ENCODE measurements around the gene TTC6.

Gene TTC6

GRCh38 chr14:37597538-37597913 is 2.1 kb downstream of the TTC6 start:
- peak; percentile 63 for DNase-seq (ENCODE audit: low spot score)

GRCh38 chr14:37597914-37598746 is 2.7 kb downstream of the TTC6 start:
- no peak for DNase-seq (ENCODE audit: low spot score)

GRCh38 chr14:37598747-37599506 is 3.5 kb downstream of the TTC6 start:
- no peak for DNase-seq (ENCODE audit: low spot score)

- DNase-seq (ENCODE audit: low spot score) = no peak
These were observed 4.3 kb downstream of the TTC6 start for GRCh38 chr14:37599507-37600368.

- DNase-seq (ENCODE audit: low spot score) = no peak
These were observed 5.7 kb downstream of the TTC6 start for GRCh38 chr14:37600880-37601741.

- no peak for DNase-seq (ENCODE audit: low spot score)
These were observed 6.4 kb downstream of the TTC6 start for GRCh38 chr14:37601865-37602264.

GRCh38 chr14:37602605-37603453 is 7.4 kb downstream of the TTC6 start:
- DNase-seq (ENCODE audit: low spot score) = no peak

- DNase-seq (ENCODE audit: low spot score) = no peak
These were observed 8.3 kb downstream of the TTC6 start for GRCh38 chr14:37603688-37604251.

- DNase-seq (ENCODE audit: low spot score) = no peak
These were observed 11.2 kb downstream of the TTC6 start for GRCh38 chr14:37606678-37607077.

- DNase-seq (ENCODE audit: low spot score) = no peak
These were observed 13.2 kb downstream of the TTC6 start for GRCh38 chr14:37608649-37609048.

GRCh38 chr14:37610945-37611523 is 15.6 kb downstream of the TTC6 start:
- DNase-seq (ENCODE audit: low spot score) = no peak

GRCh38 chr14:37615582-37616289 is 20.3 kb downstream of the TTC6 start:
- DNase-seq (ENCODE audit: low spot score) = no peak

GRCh38 chr14:37616853-37617252 is 21.4 kb downstream of the TTC6 start:
- no peak for DNase-seq (ENCODE audit: low spot score)

GRCh38 chr14:37617864-37618365 is 22.5 kb downstream of the TTC6 start:
- DNase-seq (ENCODE audit: low spot score) = no peak

GRCh38 chr14:37618498-37619028 is 23.1 kb downstream of the TTC6 start:
- DNase-seq (ENCODE audit: low spot score) = no peak

GRCh38 chr14:37620856-37621255 is 25.4 kb downstream of the TTC6 start:
- no peak for DNase-seq (ENCODE audit: low spot score)

GRCh38 chr14:37622231-37622923 is 26.9 kb downstream of the TTC6 start:
- DNase-seq (ENCODE audit: low spot score) = peak; percentile 20

- peak; percentile 85 for DNase-seq (ENCODE audit: low spot score)
These were observed 28.1 kb downstream of the TTC6 start for GRCh38 chr14:37623426-37623951.

Measured in kidney tubule cell (primary cell).